ENCODE data around the gene NGEF. TPM values are rescaled to one million over a fixed set of nuclear protein-coding genes. Genes with fewer than 3 reads are reported as not detected.

Gene NGEF
- total RNA-seq, 2 experiments from 2014 or later, result not detected

GRCh38 chr2:233009661-233010060 is 3.4 kb downstream of the NGEF start:
- Histone ChIP-seq H3K27ac (ENCODE audit: low read depth in 1 of 2, low read length in 2 of 2) (no peak overlapping the region), H3K9me3 (ENCODE audit: control insufficient read depth in 1 of 2, insufficient read depth in 1 of 2, low read length in 2 of 2) (peaks cover 0 to 3% of the 10 kb centered on the region in 2 experiments), H3K27me3 (ENCODE audit: control insufficient read depth in 1 of 2, insufficient read depth in 2 of 2, low read length in 2 of 2) (no peaks in the 10 kb centered on the region), H3K4me1 (ENCODE audit: insufficient read depth, low read length) (no peaks in the 10 kb centered on the region), H3K4me3 (ENCODE audit: low read length) (no peak overlapping the region), H3K36me3 (ENCODE audit: insufficient read depth, low read length) (no peaks in the 10 kb centered on the region)
- ChIA-PET POLR2A (no interaction called here), CTCF (no interaction called here)
- Mint-ChIP-seq H3K27me3 (no peaks in the 10 kb centered on the region), H3K9me3 (no peaks in the 10 kb centered on the region), H3K4me1 (ENCODE audit: low read depth) (no peaks in the 10 kb centered on the region), H3K4me3 (no peak overlapping the region), H3K27ac (no peak overlapping the region), H3K36me3 (ENCODE audit: low read depth) (no peaks in the 10 kb centered on the region)
- intact Hi-C loops (cut with DNase I, micrococcal nuclease), result no loop called here
- ATAC-seq (ENCODE audit: poor library complexity) (no peak), DNase-seq (no peak)
- no peak for TF ChIP-seq CTCF (IDR thresholded peaks at IDR 0.05)

- no peak overlapping the region for H3K4me3 ChIP-seq (ENCODE audit: low read length)
- H3K4me1 Mint-ChIP-seq (ENCODE audit: low read depth), result no peaks in the 10 kb centered on the region
- H3K27ac Mint-ChIP-seq, result no peak overlapping the region
- ATAC-seq (ENCODE audit: poor library complexity) (no peak), DNase-seq (no peak)
- no peaks in the 10 kb centered on the region for H3K9me3 ChIP-seq (ENCODE audit: control insufficient read depth in 1 of 2, insufficient read depth in 1 of 2, low read length in 2 of 2)
- no peak for TF ChIP-seq CTCF (IDR thresholded peaks at IDR 0.05)
- no peak overlapping the region for H3K4me3 Mint-ChIP-seq
- ChIA-PET CTCF (no interaction called here), POLR2A (no interaction called here)
- no peaks in the 10 kb centered on the region for H3K4me1 ChIP-seq (ENCODE audit: insufficient read depth, low read length)
- no peaks in the 10 kb centered on the region for H3K36me3 ChIP-seq (ENCODE audit: insufficient read depth, low read length)
- H3K27me3 Mint-ChIP-seq, result no peaks in the 10 kb centered on the region
- no peaks in the 10 kb centered on the region for H3K27me3 ChIP-seq (ENCODE audit: control insufficient read depth in 1 of 2, insufficient read depth in 2 of 2, low read length in 2 of 2)
- no peaks in the 10 kb centered on the region for H3K9me3 Mint-ChIP-seq
- H3K27ac ChIP-seq (ENCODE audit: low read depth in 1 of 2, low read length in 2 of 2), result no peak overlapping the region
- H3K36me3 Mint-ChIP-seq (ENCODE audit: low read depth), result no peaks in the 10 kb centered on the region
- intact Hi-C loops (cut with DNase I, micrococcal nuclease), result no loop called here
These were observed 5.3 kb downstream of the NGEF start for GRCh38 chr2:233007739-233008138.

GRCh38 chr2:233007270-233007669 is 5.8 kb downstream of the NGEF start:
- Mint-ChIP-seq H3K27me3 (no peaks in the 10 kb centered on the region), H3K4me3 (no peak overlapping the region), H3K36me3 (ENCODE audit: low read depth) (no peaks in the 10 kb centered on the region), H3K27ac (no peak overlapping the region), H3K4me1 (ENCODE audit: low read depth) (no peaks in the 10 kb centered on the region), H3K9me3 (no peaks in the 10 kb centered on the region)
- DNase-seq (no peak), ATAC-seq (ENCODE audit: poor library complexity) (no peak)
- Histone ChIP-seq H3K36me3 (ENCODE audit: insufficient read depth, low read length) (no peaks in the 10 kb centered on the region), H3K9me3 (ENCODE audit: control insufficient read depth in 1 of 2, insufficient read depth in 1 of 2, low read length in 2 of 2) (no peaks in the 10 kb centered on the region), H3K4me3 (ENCODE audit: low read length) (no peak overlapping the region), H3K27ac (ENCODE audit: low read depth in 1 of 2, low read length in 2 of 2) (no peak overlapping the region), H3K27me3 (ENCODE audit: control insufficient read depth in 1 of 2, insufficient read depth in 2 of 2, low read length in 2 of 2) (no peaks in the 10 kb centered on the region), H3K4me1 (ENCODE audit: insufficient read depth, low read length) (no peaks in the 10 kb centered on the region)
- CTCF ChIA-PET, result no interaction called here
- POLR2A ChIA-PET, result no interaction called here
- TF ChIP-seq CTCF (IDR thresholded peaks at IDR 0.05), result no peak
- intact Hi-C loops (cut with DNase I, micrococcal nuclease), result no loop called here

Data from CD4-positive, alpha-beta T cell (primary cell).